IMR-90 (cell line): ENCODE data around the gene CHN1. TPM values are rescaled to one million over a fixed set of nuclear protein-coding genes. Genes with fewer than 3 reads are reported as not detected.

Experiments
- ATAC-seq: fragments of 200-7000 bp; cut with Tn5 transposase; 2 replicates; pipeline ENCODE4 v1.9.1; 2020; ENCODE audit warnings: low read depth, mild to moderate bottlenecking, moderate library complexity
- BruUV-seq: library from RNA; stranded (reverse); fragments of 400-500 nt; replicated peaks from 2 replicates; lab custom pipeline; 2021; lab: Mats Ljungman, UMichigan
- CTCF ChIA-PET: fragments of 300-600 bp; formaldehyde crosslinking; extraction: SDS; loops from one replicate; lab custom pipeline; 2021; ENCODE audit warnings: antibody characterized with exemption; lab: Yijun Ruan, JAX
- POLR2A ChIA-PET: fragments of 300-600 bp; sonication (Branson Sonifier 250); formaldehyde crosslinking; loops from one replicate; lab custom pipeline; 2022; ENCODE audit warnings: antibody characterized with exemption; ENCODE audit not compliant: unreplicated experiment; lab: Charles Lee
- DNase-seq: peaks from one replicate; pipeline ENCODE4 v3.0.0; 2013
- H2AFZ ChIP-seq: replicated peaks from 2 replicates; pipeline ENCODE3; 2013; ENCODE audit warnings: low read length, mild to moderate bottlenecking; ENCODE audit not compliant: poor library complexity
- H2AK5ac ChIP-seq: 2 replicates; pipeline ENCODE4 v1.6.1; 2013; ENCODE audit warnings: low read depth, low read length, inconsistent platforms
- H2AK9ac ChIP-seq: replicated peaks from 2 replicates; pipeline ENCODE3; 2013; ENCODE audit warnings: mild to moderate bottlenecking, low read depth, low read length, moderate library complexity; ENCODE audit not compliant: poor library complexity
- H2BK120ac ChIP-seq: 2 replicates; pipeline ENCODE4 v1.6.1; 2013; ENCODE audit warnings: low read depth, low read length, inconsistent platforms
- H2BK15ac ChIP-seq: 3 replicates; pipeline ENCODE4 v1.6.1; 2013; ENCODE audit warnings: low read depth, low read length, inconsistent platforms
- H2BK20ac ChIP-seq: 2 replicates; pipeline ENCODE4 v1.6.1; 2013; ENCODE audit warnings: low read depth, mild to moderate bottlenecking, inconsistent platforms, low read length, moderate library complexity
- H2BK5ac ChIP-seq: 2 replicates; pipeline ENCODE4 v1.6.1; 2013; ENCODE audit warnings: mild to moderate bottlenecking, low read depth, low read length, inconsistent platforms; ENCODE audit not compliant: poor library complexity, severe bottlenecking
- H3K14ac ChIP-seq: replicated peaks from 2 replicates; pipeline ENCODE4 v1.6.1; 2013; ENCODE audit warnings: low read depth, low read length, inconsistent platforms
- H3K18ac ChIP-seq: 2 replicates; pipeline ENCODE4 v1.6.1; 2013; ENCODE audit warnings: low read depth, low read length, control low read depth
- H3K23ac ChIP-seq: 2 replicates; pipeline ENCODE4 v1.6.1; 2013; ENCODE audit warnings: low read depth, low read length, inconsistent platforms
- H3K27ac ChIP-seq: 2 replicates; pipeline ENCODE4 v1.5.1; 2013; ENCODE audit warnings: mild to moderate bottlenecking, control low read depth, low read length; ENCODE audit not compliant: insufficient read depth
- H3K27me3 ChIP-seq: 2 replicates; pipeline ENCODE4 v1.6.1; 2013; ENCODE audit warnings: low read length; ENCODE audit not compliant: control insufficient read depth, insufficient read depth
- H3K36me3 ChIP-seq: 2 replicates; pipeline ENCODE4 v1.6.1; 2013; ENCODE audit warnings: low read length, mixed read lengths; ENCODE audit not compliant: control insufficient read depth, insufficient read depth
- H3K4ac ChIP-seq: 2 replicates; pipeline ENCODE4 v1.6.1; 2013; ENCODE audit warnings: low read depth, low read length, inconsistent platforms
- H3K4me1 ChIP-seq: 2 replicates; pipeline ENCODE4 v1.6.1; 2013; ENCODE audit warnings: low read length, mixed read lengths; ENCODE audit not compliant: control insufficient read depth, insufficient read depth
- H3K4me2 ChIP-seq: 2 replicates; pipeline ENCODE4 v1.6.1; 2013; ENCODE audit warnings: low read depth, mild to moderate bottlenecking, control low read depth, low read length, moderate library complexity
- H3K4me3 ChIP-seq: 2 replicates; pipeline ENCODE4 v1.5.1; 2013; ENCODE audit warnings: low read depth, mild to moderate bottlenecking, control low read depth, low read length, moderate library complexity; ENCODE audit not compliant: insufficient read depth
- H3K56ac ChIP-seq: 2 replicates; pipeline ENCODE4 v1.6.1; 2013; ENCODE audit warnings: low read length, inconsistent platforms; ENCODE audit not compliant: insufficient read depth; ENCODE audit errors: extremely low read depth
- H3K79me1 ChIP-seq, 2 experiments: 2 replicates each; pipeline ENCODE4 v1.6.1; 2013; ENCODE audit warnings: low read length in 2 of 2, inconsistent platforms in 1 of 2, low read depth in 1 of 2
- H3K9ac ChIP-seq: 2 replicates; pipeline ENCODE4 v1.6.1; 2013; ENCODE audit warnings: low read depth, low read length, control low read depth
- H3K9me1 ChIP-seq: 2 replicates; pipeline ENCODE4 v1.6.1; 2013; ENCODE audit warnings: low read length, inconsistent platforms; ENCODE audit not compliant: insufficient read depth
- H3K9me3 ChIP-seq: 2 replicates; pipeline ENCODE4 v1.6.1; 2013; ENCODE audit warnings: low read length; ENCODE audit not compliant: control insufficient read depth, insufficient read depth
- H4K20me1 ChIP-seq: 2 replicates; pipeline ENCODE4 v1.6.1; 2013; ENCODE audit warnings: low read length, inconsistent platforms; ENCODE audit not compliant: insufficient read depth
- H4K5ac ChIP-seq: 2 replicates; pipeline ENCODE4 v1.6.1; 2013; ENCODE audit warnings: mild to moderate bottlenecking, low read depth, low read length, control low read depth
- H4K8ac ChIP-seq, 2 experiments: 2 replicates each; pipeline ENCODE4 v1.6.1; 2013; ENCODE audit warnings: low read depth in 2 of 2, low read length in 2 of 2, control low read depth in 1 of 2, inconsistent platforms in 1 of 2
- H4K91ac ChIP-seq: 2 replicates; pipeline ENCODE4 v1.6.1; 2013; ENCODE audit warnings: low read depth, low read length, inconsistent platforms; ENCODE audit not compliant: insufficient read depth
- BHLHE40 ChIP-seq: fragments of 150-350 bp; IDR thresholded peaks from 2 replicates; pipeline ENCODE4 v1.6.1; 2016; ENCODE audit warnings: mild to moderate bottlenecking, low read depth, low read length
- CTCF ChIP-seq: conservative IDR thresholded peaks from 2 replicates; pipeline ENCODE4 v1.5.1; 2012; ENCODE audit warnings: mild to moderate bottlenecking, low read depth, low read length, improper control_type of control experiment
- MAFK ChIP-seq: IDR thresholded peaks from 2 replicates; pipeline ENCODE4 v1.6.1; 2012; ENCODE audit warnings: low read depth, low read length, improper control_type of control experiment
- MAZ ChIP-seq: IDR thresholded peaks from 2 replicates; pipeline ENCODE4 v1.6.1; 2012; ENCODE audit warnings: low read depth, mild to moderate bottlenecking, low read length, improper control_type of control experiment, moderate library complexity, borderline replicate concordance
- POLR2A ChIP-seq: IDR thresholded peaks from 2 replicates; pipeline ENCODE4 v1.6.1; 2012; ENCODE audit warnings: mild to moderate bottlenecking, low read depth, low read length
- USF2 ChIP-seq: fragments of 150-350 bp; IDR thresholded peaks from 2 replicates; pipeline ENCODE4 v1.6.1; 2017; ENCODE audit warnings: mild to moderate bottlenecking, antibody characterized with exemption, low read length, low read depth
- WGBS, 2 experiments: methylation state at CpG; one replicate each; pipeline versions ENCODE4 v1.1.5 to v1.1.7; 2013; ENCODE audit warnings: missing lambda C conversion rate in 2 of 2; ENCODE audit not compliant: insufficient read length in 1 of 2; ENCODE audit errors: extremely low coverage in 2 of 2; 5-methylcytosine and 5-hydroxymethylcytosine counted together
- dilution Hi-C: fragments of 300-500 bp; cut with HindIII; formaldehyde crosslinking; loops from one replicate; pipeline ENCODE4 v1.14.3; 2018; ENCODE audit warnings: low sequenced_read_pairs; ENCODE audit not compliant: unreplicated experiment
- in situ Hi-C: fragments of 300-500 bp; cut with MboI; formaldehyde crosslinking; loops from 3 replicates; pipeline ENCODE4 v1.14.3; 2019; ENCODE audit warnings: low sequenced_read_pairs, inconsistent platforms, mixed read lengths
- intact Hi-C: fragments of 100-400 bp; cut with micrococcal nuclease; formaldehyde crosslinking; loops from 2 replicates; pipeline ENCODE4 v1.10.0; 2022
- polyA plus RNA-seq, 3 experiments: library from polyadenylated mRNA; depleted of rRNA; stranded (reverse); fragments of >200 nt; gene quantifications; 2 replicates each; pipeline ENCODE4 v1.2.3, GENCODE V29; 2012; ENCODE audit warnings: low replicate concordance in 1 of 3
- total RNA-seq: library from RNA; depleted of rRNA; stranded (reverse); fragments of >200 nt; gene quantifications from 2 replicates; pipeline ENCODE4 v1.2.3, GENCODE V29; 2012

The CHN1 gene
- total and polyA plus RNA-seq, 2 of the 4 experiments (the other 2 are of a cell fraction), result 58.4 to 66.9 TPM

GRCh38 chr2:174753038-174753633 is 252.0 kb downstream of the CHN1 start:
- H3K27me3 ChIP-seq, result no peaks in the 10 kb centered on the region
- WGBS, 2 experiments, result 98% methylated on average over 7 of the region's 13 CpGs; no CpG with 5 or more reads in 1 of the 2 experiments
- no peak overlapping the region for H3K23ac ChIP-seq
- H3K27ac ChIP-seq, result no peak overlapping the region
- no peaks in the 10 kb centered on the region for H3K79me1 ChIP-seq
- no peak overlapping the region for H3K9ac ChIP-seq
- intact Hi-C loops, result no loop called here
- BruUV-seq, result no TSS peak
- ChIA-PET POLR2A (no interaction called here), CTCF (interaction anchor here (0.7 kb wide), 1 partner anchor 498 kb away, joined by 3 read pairs; no protein-coding TSS in a partner anchor)
- no peak overlapping the region for H2BK20ac ChIP-seq
- H3K9me1 ChIP-seq, result peaks cover 9% of the 10 kb centered on the region; the same call in 1 of the 2 replicates
- no peak overlapping the region for H3K56ac ChIP-seq
- ATAC-seq, result peak; percentile 21; the same call in 1 of the 2 replicates
- dilution Hi-C loops, result loop anchor here (25.0 kb wide), 1 partner anchor 234 kb away; no protein-coding TSS in a partner anchor
- no peaks in the 10 kb centered on the region for H4K20me1 ChIP-seq
- no peaks in the 10 kb centered on the region for H3K36me3 ChIP-seq
- peak overlapping the region; percentile 74; the same call in 1 of the 3 replicates for H2BK15ac ChIP-seq
- in situ Hi-C loops, result no loop called here
- no peak overlapping the region for H3K4ac ChIP-seq
- no peak overlapping the region for H3K18ac ChIP-seq
- no peak overlapping the region for H4K91ac ChIP-seq
- H3K4me3 ChIP-seq, result no peak overlapping the region
- no peak overlapping the region for H2BK5ac ChIP-seq
- 0 out of 2 replicates have a peak overlapping the region, but pooled peaks have one; percentile 12 for H3K14ac ChIP-seq
- no peaks in the 10 kb centered on the region for H3K9me3 ChIP-seq
- no peak overlapping the region; the same call in 1 of the 2 replicates for H2BK120ac ChIP-seq
- no peak overlapping the region for H4K5ac ChIP-seq
- H2AK5ac ChIP-seq, result 0 out of 2 replicates have a peak overlapping the region, but pooled peaks have one; percentile 31
- H3K4me2 ChIP-seq, result no peak overlapping the region
- TF ChIP-seq CTCF, result no peak
- no peak for TF ChIP-seq POLR2A
- no peak for TF ChIP-seq BHLHE40
- TF ChIP-seq MAZ, result no peak
- TF ChIP-seq USF2, result no peak
- no peak for TF ChIP-seq MAFK
- H2AFZ ChIP-seq, result peak overlapping the region; percentile 26
- DNase-seq, result no peak
- H3K4me1 ChIP-seq, result no peaks in the 10 kb centered on the region; the same call in 1 of the 2 replicates
- H4K8ac ChIP-seq, result no peak overlapping the region
- peak overlapping the region; percentile 24 for H2AK9ac ChIP-seq
